ENCODE data around the gene OAS2.
"Not testable (repeated sequence)": the region's sequence is repeated elsewhere in the genome, so short reads cannot be mapped to it uniquely, and the experiment has no call there.

The OAS2 gene

DNA sequence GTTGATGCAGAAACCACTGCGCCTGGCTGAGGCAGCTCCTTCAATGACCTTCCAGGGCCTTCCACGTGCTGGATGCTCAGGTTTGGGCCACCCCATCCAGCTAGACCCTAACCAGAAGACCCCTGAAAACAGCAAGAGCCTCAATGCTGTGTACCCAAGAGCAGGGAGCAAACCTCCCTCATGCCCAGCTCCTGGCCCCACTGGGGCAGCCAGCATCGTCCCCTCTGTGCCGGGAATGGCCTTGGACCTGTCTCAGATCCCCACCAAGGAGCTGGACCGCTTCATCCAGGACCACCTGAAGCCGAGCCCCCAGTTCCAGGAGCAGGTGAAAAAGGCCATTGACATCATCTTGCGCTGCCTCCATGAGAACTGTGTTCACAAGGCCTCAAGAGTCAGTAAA is 29.5 kb upstream of the OAS2 start:
- DNase-seq (ENCODE audit: low spot score): no peak
- in situ Hi-C loops (cut with MboI; ENCODE audit: low pct_unique_long_range_greater_than_20kb, low sequenced_read_pairs, unreplicated experiment): no loop called here
- TF ChIP-seq, protein P1, sequence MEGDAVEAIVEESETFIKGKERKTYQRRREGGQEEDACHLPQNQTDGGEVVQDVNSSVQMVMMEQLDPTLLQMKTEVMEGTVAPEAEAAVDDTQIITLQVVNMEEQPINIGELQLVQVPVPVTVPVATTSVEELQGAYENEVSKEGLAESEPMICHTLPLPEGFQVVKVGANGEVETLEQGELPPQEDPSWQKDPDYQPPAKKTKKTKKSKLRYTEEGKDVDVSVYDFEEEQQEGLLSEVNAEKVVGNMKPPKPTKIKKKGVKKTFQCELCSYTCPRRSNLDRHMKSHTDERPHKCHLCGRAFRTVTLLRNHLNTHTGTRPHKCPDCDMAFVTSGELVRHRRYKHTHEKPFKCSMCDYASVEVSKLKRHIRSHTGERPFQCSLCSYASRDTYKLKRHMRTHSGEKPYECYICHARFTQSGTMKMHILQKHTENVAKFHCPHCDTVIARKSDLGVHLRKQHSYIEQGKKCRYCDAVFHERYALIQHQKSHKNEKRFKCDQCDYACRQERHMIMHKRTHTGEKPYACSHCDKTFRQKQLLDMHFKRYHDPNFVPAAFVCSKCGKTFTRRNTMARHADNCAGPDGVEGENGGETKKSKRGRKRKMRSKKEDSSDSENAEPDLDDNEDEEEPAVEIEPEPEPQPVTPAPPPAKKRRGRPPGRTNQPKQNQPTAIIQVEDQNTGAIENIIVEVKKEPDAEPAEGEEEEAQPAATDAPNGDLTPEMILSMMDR (IDR thresholded peaks at IDR 0.05; ENCODE audit: extremely low read depth, insufficient read depth, missing control alignments): no peak

DNA sequence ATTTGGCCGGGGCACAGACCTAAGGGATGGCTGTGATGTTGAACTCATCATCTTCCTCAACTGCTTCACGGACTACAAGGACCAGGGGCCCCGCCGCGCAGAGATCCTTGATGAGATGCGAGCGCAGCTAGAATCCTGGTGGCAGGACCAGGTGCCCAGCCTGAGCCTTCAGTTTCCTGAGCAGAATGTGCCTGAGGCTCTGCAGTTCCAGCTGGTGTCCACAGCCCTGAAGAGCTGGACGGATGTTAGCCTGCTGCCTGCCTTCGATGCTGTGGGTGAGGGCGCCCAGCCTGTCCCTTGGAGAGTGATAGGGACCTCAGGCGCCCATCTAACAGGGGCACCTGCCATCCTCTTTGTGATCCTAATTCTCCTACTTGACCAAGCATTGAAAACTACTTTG is 27.6 kb upstream of the OAS2 start:
- no peak for DNase-seq (ENCODE audit: low spot score)
- TF ChIP-seq, protein P1 (IDR thresholded peaks at IDR 0.05; ENCODE audit: extremely low read depth, insufficient read depth, missing control alignments): no peak
- in situ Hi-C loops (cut with MboI; ENCODE audit: low pct_unique_long_range_greater_than_20kb, low sequenced_read_pairs, unreplicated experiment): no loop called here

DNA sequence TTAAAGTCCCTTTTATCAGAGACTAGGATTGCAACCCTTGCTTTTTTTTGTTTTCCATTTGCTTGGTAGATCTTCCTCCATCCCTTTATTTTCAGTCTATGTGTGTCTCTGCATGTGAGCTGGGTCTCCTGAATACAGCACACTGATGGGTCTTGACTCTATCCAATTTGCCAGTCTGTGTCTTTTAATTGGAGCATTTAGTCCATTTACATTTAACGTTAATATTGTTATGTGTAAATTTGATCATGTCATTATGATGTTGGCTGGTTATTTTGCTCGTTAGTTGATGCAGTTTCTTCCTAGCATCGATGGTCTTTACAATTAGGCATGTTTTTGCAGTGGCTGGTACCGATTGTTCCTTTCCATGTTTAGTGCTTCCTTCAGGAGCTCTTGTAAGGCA is 21.2 kb upstream of the OAS2 start:
- DNase-seq (ENCODE audit: low spot score); in situ Hi-C loops (cut with MboI; ENCODE audit: low pct_unique_long_range_greater_than_20kb, low sequenced_read_pairs, unreplicated experiment): not testable (repeated sequence)

DNA sequence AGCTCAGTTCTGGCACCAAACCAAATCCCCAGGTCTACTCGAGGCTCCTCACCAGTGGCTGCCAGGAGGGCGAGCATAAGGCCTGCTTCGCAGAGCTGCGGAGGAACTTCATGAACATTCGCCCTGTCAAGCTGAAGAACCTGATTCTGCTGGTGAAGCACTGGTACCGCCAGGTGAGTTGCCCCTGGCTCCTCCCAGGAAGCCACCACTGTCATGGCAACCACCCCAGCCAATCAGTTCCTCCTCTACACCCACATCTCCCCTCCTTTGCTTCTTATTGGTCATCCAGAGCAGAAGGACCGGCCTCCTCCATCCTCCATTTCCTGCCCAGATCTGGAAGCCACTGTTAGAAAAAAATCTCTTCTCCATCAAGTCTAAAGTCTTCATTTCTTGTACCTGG is 17.2 kb upstream of the OAS2 start:
- in situ Hi-C loops (cut with MboI; ENCODE audit: low pct_unique_long_range_greater_than_20kb, low sequenced_read_pairs, unreplicated experiment): no loop called here
- TF ChIP-seq, protein P1 (IDR thresholded peaks at IDR 0.05; ENCODE audit: extremely low read depth, insufficient read depth, missing control alignments): no peak
- no peak for DNase-seq (ENCODE audit: low spot score)

DNA sequence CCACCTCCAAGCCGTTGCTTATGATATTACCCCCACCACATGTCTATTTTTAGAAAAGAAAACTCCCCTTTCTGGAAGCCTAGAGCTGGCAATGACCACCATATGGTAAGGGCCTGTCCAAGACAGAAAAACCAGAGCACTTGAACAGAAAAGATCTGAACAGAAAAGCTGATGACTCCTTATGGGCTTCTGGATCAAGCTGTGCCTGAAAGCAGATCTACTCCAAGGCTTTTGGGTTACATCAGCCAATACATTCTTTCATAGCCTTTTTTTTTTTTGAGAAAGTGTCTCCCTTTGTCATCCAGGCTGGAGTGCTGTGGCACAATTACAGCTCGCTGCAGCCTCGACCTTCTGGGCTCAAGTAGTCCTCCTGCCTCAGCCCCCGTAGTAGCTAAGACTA is 16.8 kb upstream of the OAS2 start:
- in situ Hi-C loops (cut with MboI; ENCODE audit: low pct_unique_long_range_greater_than_20kb, low sequenced_read_pairs, unreplicated experiment): no loop called here
- TF ChIP-seq, protein P1 (IDR thresholded peaks at IDR 0.05; ENCODE audit: extremely low read depth, insufficient read depth, missing control alignments): no peak
- DNase-seq (ENCODE audit: low spot score): no peak

DNA sequence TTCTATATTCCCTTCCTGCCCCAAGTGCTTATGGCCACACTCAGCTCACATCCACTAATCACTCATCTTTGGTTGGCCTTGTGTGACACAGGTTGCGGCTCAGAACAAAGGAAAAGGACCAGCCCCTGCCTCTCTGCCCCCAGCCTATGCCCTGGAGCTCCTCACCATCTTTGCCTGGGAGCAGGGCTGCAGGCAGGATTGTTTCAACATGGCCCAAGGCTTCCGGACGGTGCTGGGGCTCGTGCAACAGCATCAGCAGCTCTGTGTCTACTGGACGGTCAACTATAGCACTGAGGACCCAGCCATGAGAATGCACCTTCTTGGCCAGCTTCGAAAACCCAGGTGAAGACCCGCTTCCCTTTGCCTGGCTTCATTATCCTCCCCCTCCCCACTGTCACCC is 15.8 kb upstream of the OAS2 start:
- TF ChIP-seq, protein P1 (IDR thresholded peaks at IDR 0.05; ENCODE audit: extremely low read depth, insufficient read depth, missing control alignments): no peak
- no peak for DNase-seq (ENCODE audit: low spot score)
- in situ Hi-C loops (cut with MboI; ENCODE audit: low pct_unique_long_range_greater_than_20kb, low sequenced_read_pairs, unreplicated experiment): no loop called here

DNA sequence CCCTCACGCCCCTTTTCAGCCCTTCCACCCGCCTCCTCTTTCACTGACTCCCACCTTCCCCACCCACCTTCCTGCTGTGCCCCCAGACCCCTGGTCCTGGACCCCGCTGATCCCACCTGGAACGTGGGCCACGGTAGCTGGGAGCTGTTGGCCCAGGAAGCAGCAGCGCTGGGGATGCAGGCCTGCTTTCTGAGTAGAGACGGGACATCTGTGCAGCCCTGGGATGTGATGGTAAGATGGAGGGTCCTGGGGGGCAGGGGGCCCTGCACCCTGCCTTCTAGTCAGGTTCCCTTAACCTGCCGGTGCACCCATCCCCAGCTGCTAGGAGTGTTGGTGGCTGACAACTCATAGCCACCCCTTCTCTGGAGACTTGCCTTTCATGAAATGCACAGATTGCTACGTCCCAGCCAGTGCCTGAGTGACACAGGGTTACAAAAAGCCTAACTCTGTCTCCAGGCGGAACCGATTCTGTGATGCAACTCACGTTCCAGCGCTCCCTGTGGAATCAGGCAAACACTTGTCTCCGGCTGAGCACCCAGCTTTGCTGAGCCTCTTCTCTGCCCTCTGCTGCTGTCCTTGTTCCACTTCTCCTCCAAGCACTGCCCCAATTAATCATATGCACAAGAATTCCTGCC is 15.0 kb upstream of the OAS2 start:
- in situ Hi-C loops (cut with MboI; ENCODE audit: low pct_unique_long_range_greater_than_20kb, low sequenced_read_pairs, unreplicated experiment): no loop called here
- no peak for DNase-seq (ENCODE audit: low spot score)
- TF ChIP-seq, protein P1 (IDR thresholded peaks at IDR 0.05; ENCODE audit: extremely low read depth, insufficient read depth, missing control alignments): no peak

Measured in GM13977 (cell line).